NCI-H446 (cell line): ENCODE measurements around the gene FAM170B.

Experiments used
- DNase-seq, 2 experiments: peaks; one replicate each; lab custom pipeline; 2025; lab: John Stamatoyannopoulos, UW

Gene FAM170B

DNA sequence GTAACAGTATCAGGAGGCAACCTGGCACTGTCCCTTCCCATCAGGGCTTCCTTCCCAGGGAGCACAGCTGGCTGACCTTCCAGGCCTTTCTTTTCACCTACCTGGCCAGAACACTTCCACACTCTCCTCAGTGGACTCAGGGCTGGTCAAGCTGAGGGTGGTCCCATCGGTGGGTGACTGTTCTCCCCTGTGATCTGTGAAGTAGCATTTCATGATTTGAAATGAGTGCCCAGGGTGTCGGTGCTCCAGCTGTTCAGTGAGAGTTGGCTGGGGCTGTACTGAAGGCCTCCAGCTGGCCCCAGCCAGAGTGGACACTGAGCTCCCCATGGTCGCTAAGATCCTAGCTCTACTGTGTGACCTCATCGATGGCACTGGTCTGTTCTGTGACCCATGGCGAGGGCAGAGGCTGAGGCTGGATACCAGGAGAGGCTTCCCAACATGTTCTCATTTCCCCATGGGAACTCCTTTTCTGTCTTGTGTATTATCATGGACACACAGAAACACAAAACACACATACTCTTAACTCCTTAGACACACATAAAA lies at the start of gene FAM170B:
Gene FAM170B (minus strand): TSS at position 316 of the 543 bp plus-strand sequence. CDS start 103 bp downstream, at position 213.
- DNase-seq, result no peak

DNA sequence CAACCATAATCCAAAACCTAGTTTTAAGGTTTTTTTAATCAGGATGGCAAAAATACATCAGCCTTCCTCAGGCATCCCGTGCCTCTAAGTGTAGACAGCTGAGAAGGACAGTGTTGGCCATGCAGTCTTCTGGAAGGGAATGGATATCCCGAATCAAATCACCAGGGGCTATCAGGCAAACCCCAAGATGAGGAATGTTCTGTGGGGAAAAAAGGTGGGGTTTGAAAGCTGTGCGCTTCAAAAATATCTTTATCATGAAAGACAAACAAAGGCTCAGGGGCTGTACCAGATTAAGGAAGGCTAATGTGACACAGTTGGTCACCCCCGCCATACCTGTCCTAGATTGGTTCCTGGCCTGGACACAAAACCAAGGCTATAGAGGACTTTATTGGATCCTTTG lies 49.0 kb upstream of the FAM170B start:
- no peak for DNase-seq

DNA sequence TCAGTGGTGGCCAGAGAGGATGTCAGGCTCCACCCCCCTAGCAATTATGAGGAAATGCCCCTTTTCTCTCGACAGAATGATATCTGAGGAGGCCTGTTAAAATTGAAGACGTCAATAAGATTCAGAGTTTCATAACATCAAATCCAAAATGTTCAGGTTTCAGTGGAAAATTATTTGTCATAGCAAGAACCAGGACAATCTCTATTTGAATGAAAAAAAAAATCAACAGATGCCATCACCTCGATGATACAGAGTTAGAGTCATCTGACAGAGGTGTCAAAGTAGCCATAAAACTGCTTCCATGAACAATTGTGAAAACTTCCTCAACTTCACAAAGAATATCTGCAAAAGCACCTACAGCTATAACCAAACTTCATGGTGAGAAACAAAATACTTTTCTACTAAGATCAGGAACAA lies 46.6 kb upstream of the FAM170B start:
- DNase-seq, result no peak

DNA sequence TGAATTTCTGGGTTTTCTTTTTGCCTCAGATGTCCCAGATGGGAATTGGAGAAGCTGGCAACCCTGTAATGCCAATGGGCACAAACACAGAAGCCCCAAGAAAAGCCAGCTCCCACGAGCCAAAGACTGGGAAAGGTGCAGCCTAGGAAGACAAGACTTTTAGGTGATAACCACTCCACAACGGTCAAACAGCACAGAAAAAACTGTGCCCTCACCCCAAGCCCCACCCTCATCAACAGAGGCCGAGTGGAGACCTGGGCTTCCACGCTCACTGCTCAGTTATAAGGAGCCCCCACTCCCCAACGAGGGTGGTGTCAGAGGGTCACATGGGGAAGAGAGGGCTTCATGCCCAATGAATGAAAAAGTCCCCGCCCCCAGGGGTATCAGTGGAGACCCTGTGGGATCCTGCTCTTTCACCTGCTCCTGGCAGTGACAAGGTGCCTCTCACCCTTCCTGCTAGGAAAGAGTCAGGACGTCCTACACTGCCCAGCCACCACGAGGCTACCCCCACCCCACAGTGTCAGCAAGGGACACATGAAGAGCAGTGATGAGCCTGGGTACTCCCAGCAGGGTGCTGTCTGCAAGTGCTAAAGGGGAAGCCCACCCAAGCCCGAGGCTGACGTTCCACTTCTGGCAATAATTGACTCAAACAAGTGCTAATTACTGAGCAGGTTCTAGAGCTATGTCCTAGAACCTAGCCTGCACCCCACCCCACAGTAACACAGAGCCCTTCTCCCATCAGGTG lies 46.0 kb upstream of the FAM170B start:
- no peak for DNase-seq

DNA sequence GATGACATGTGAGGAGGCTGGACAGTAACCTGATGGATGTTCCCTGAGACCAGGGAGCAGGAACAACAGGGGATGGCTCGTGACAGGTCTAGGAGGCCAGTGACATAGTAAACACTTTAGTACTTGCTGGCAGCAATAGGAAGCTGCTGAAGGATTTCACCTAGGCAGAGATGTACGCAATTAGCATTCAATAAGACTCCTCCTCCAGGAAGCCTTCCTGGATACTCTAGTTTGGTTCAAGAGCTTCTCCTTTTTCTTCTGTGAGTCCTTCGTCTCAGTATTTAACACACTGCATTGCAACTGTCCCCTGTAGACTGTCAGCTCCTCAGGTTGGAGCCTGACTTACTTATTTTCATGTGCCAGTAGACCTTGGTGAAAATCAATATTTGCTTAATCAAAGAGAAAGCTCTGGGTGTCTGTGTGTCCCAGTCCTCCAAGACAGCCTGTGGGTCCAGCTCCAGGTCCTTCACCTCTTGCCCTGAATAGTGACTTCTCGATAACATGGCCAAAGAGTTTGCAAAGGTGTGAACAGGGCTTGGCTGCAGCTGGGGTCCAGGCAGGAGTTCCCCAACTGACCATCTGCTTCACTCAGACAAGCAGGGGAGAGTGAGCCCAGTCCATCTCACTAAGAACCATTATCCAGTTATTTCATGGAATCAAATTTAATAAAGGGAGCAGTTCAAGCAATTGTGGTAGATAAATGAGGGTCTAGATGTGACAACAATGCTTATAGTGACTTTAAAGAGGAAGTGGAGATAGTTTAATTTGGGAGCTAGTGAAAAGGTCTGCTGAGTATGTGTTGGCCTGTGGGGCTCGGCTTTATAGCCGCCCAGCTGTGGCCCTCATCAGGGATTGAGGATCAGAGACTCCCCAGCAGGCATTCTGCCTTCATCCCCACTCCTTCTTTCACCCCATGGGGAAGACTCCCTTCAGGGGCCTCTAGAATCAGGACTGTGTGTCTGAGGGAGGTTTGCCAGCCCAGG lies 45.0 kb upstream of the FAM170B start:
- DNase-seq, result no peak

DNA sequence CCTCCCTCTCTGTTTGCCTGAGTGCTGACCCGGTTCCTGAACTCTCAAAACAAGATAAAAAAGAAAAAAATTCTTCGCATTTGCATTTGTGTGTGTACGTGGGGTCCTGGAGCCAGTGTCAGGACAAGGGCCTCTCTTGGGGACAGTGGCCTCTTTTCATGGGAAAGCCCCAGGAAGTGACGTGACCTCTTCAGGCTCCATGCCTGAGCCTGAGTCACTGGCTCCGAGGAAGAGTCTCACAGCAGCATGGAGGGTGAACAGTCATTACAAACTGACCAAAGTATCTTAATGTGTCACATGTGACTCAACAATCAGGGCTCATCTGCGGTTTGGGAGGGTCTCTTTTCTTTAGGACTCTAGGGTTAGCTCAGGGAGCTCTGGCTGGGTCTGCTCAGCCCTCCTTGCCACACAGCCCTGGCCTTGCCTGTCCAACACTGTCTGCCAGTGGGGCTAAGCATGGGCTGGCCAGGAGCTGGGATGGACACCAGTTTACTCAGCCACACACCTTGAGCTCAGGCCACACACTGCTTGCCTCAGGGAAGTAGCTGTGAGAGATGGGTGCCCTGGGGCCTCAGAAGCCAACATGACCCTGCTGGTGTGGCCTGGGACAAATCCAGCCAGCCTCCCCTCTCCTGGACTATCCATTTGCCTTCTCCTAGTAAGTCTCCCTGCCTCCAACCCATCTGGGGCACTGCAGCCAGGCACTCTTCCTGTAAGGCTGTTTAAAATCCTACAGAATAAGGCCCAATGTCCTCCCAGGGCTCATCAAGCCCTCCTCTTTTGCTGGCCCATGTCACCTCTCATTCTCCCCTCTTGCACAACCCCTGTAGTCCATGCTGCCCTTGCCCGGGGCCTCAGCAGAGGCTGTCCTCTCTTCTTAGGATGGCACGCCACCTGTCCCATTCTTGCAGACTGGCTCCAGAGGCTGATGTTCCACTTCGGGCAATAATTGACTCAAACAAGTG lies 43.9 kb upstream of the FAM170B start:
- no peak for DNase-seq

DNA sequence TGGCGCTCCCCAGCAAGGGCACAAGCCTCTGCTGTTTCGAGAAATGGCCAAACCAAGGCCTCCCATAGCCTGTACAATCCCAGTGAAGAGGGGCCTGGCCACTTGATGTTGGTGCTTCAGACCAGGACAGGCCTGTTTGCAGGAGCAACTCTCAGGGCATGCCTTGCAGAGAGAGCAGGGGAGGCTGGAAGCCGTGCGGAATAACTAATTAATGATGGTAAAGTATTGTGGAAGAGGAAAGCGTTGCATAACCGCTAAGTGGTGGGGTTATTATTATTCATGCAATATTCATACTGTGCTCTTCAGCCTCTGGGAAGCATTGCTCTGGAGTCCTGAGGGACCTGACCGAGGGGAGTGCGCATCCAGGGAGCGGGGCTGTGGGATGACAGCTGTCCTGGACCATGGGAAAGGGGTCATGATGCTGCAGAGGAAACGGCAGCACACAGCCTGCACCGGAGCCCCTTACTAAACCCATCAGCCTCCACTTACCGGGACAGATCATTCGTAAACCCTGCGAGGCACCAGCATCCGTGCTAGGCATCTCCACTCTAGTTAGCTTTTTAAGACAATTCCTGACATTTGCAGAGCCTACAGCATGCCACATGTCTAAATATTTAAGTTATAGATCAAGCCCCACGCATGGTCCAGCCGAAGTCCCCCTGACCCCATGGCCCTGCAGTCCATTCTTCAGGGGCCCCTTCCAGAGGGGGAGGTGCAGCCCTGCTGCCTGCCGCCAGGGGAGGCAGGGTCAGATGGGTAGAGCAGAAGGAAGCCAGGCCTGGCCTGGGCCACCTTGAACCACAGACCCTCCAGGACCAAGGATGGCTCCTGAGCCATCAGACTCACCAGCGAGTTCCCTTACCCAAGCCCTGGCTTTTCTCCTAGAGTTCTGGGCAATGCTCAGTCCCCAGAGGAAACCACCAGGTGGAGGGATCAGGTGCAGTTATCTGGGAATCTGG lies 42.8 kb upstream of the FAM170B start:
- no peak for DNase-seq

DNA sequence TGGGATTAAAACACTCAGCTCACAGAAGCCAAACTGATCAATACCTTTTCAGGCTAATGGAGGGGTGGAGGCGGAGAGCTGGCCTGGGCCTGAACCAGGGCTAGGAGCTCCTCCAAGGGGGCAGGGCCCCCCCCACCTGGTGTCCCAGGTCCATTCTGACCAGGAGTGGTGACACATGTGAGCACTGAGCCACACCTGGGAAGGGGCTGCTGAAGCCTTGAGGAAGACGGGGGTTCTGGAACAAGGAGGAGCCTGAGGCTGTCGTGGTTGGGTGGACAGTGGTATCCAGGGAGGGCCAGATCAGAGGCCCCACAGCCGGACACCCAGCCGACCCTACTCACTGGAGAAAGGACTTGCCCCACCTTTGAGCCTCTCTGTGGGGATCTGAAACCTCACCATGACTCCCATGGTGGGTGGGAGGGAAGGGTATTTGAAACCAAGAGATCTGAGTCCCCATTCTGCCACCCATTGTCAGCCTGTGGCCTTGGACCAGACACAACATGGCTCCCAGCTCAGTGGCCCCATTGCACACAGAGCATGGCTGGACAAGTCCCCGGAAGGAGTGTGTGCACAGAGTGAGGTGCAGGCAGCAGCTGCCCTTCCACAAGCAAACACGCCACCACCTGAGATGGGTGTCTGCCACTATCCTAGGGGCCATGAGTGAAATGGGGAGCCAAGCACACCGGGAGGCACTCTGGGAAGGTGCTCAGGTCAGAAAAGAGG lies 41.9 kb upstream of the FAM170B start:
- no peak for DNase-seq

DNA sequence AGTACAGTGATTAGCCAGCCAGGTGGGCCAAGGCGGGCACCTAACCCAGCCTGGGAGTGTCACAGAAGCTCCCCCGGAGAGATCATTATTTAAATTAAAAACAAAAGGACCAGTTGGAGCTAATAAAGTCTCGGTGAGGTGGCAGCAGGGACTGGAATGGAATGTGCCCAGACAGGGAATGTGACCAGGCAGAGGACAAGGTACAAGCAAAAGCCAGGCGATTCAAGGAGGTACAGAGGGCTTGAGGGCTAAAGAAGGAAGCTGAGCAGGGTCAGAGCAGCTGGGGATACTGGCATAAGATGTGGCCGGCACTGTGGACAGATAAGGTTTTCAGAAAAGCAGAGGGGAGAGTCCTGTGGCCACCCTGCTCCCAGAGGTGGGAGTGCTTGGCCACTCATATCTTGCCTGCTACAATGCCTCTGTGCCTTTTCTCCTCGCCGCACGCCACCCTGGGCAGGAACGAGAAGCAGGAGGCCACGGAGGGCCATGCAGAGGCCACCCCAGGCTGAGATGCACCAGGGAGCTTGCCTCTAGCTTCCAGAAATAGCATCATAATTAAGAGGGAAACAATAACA lies 41.2 kb upstream of the FAM170B start:
- no peak for DNase-seq

DNA sequence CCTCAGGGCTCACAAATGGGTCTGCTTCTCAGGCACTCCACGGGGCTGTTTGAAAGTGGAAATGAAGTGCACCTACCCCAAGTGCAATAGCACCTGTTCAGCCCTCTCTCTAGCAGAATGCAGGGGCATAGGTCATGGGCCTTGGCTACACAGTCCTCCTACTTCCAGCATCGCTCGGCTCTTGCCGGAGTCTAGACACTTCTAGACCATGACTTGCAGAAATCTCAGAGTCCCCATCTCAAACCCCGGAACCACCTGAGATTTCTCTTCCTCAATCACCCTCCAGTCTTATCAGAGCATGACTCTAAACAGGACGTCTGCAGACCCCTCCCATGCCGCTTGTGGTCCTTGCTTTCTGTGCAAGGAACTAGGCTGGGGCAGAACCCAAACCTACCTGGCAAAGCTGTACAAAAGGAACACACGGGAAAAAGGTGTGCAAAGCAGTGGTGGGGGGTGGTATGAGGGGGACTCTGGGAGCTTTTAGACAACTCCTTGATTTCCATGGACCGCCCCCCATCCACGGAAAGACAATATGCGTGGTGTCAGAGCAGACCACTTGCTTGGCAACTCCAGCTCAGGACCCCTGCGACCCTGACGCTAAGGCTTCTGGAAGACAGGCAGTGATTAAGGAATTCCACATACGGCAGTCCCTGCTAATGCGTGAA lies 40.6 kb upstream of the FAM170B start:
- DNase-seq, result no peak

DNA sequence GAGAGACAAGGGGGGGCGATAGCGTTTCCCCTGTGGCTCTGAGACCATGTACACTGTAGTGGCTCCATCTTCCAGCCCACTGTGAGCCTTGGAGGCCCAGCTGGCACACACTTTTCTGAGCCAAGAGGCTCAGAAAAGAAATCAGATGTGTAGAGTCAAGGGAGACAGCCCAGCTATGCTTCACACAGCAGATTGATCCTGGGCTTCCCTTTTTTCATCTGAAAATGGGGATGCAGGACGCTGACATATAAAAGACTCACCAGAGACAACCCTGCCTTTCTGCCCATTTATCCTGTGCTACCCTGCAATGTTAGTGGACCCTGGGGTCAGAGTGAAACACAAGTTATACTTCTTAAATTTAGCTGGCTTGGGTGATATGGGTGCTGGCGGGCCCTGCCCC lies 40.0 kb upstream of the FAM170B start:
- no peak for DNase-seq

DNA sequence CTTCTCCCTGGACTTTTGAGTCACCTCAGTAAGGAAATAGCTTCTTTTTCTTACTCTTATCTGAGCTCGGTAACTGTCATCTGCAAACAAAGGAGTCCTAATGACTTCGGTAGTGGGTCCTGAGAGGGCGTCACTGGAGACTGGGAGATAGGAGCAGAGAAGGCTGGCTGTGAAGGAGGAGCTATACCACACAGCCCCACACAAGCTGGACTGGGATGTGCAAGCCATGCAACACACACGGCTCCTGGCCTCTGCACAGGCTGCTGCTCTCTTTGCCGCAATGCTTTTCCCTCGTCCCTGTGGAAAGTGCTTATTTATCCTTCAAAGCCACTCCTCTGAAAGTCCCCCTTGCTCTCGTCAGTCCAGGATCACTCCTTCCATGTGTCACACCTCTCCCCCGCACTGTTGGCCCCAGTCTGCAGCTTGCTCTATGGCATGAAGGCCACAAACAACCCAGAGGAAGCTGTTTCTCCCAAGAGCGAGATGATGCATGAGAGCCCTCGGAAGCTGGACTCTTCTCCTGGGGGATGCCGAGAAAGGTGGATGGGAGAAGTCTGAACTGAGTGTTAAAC lies 39.5 kb upstream of the FAM170B start:
- no peak for DNase-seq

DNA sequence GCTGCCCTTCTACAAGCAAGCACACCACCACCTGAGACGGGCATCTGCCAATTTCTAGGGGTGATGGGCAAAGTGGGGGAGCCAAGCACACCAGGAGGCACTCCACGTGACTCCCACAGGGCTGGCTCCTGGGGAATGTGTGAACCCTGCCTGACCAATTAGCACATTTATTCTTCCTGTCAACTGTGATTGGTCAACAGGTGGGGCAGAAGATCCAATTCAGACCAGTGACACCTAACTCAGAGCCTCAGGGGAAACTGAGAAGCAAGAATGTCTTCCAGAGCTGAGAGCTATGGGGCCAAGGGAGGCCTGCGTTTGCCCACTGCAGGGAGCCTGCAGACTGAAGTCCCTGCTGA lies 38.9 kb upstream of the FAM170B start:
- no peak for DNase-seq

DNA sequence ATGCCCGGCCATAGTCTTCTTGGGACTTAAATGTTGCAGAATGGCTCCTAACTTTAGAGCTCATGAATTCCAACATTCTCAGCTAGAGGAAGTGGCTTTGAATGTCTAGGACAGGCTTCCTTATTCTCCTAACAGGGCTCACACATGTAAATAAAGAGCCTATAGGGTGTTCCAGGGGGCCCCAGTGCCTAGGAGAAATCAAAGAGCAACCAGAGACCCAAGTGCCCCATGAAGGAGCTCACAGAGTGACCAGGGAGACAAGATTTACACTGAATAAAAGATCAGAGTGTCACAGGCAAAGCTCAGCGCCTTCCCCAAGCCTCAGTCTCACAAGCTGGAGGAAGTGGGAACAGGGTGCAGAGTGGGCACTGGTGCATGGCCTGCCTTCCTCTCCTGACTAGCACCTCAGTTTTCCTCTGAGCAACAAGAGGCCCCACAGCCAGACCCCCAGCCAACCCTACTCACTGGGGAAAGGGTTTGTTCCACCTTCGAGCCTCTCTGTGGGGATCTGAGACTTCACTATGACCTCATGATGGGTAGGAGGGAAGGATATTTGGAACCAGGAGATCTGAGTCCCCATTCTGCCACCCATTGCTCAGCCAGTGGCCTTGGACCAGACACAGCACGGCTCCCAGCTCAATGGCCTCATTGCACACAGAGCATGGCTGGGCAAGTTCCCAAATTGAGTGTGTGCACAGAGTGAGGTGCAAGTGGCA lies 38.4 kb upstream of the FAM170B start:
- no peak for DNase-seq

DNA sequence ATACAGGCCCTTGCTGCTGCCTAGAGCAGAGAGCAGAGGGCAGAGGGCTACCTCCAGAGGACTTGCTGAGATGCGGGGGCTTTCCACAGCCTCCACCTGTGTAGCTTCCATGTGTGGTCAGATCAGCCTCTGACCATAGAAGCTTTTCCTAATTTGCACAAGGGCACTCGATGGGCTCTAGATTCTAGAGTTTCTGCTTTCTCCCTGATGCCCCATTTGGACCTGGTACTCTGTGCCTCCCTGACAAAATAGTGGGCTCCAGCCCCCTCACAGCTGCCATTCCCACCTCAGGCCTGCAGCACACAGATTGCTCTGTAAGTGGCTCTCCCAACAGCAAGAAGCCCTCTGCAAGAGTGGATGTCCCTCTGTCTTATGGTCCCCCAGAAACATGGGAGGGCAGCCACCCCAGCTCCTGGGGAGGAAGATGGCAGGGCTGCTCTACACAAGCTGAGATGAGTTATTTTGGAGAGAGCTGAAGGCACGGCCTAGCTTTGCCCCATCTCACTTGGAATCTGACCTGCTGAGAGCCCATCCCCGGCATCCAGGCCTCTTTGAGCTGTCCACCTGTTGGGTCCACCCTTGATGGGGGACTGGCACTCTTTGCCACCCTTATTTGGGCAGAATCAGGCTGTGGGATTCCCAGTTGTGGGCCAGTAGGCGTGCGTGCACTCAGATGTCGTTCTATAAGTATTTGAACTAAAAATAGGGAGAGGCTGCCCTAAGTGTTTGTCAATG lies 37.7 kb upstream of the FAM170B start:
- no peak for DNase-seq

DNA sequence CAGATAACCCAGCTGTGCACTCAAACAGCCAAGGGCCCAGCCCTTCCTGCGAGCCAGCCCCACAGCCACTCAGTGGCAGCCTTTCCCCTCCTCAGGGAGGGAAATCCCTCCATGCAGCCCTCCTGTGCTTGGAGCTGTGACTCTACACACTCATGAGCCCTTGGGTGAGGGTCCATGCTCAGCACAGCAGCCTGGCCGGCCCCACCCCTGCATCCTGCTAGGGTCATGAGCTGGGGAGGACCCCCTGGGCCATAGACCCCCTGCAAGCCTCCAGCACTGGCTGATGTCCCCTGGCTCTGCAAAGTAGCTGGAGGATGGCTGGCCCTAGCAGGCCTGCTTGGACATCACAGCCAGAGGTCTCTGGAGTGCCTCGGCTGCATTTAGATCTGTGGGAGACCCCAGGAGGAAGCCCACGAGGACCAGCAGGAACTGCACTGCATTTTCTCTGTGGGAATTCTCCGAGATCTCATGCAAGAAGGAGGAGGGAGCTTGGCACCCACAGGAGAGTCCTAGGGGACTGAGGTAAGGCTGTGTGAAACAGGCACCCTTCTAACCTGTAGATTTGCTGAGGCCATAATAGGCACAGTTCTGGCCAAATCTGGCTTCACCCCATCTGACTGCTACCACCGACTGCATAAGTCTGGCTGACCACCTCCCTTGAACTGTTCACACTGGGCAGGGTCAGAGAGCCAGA lies 37.0 kb upstream of the FAM170B start:
- DNase-seq, result no peak

DNA sequence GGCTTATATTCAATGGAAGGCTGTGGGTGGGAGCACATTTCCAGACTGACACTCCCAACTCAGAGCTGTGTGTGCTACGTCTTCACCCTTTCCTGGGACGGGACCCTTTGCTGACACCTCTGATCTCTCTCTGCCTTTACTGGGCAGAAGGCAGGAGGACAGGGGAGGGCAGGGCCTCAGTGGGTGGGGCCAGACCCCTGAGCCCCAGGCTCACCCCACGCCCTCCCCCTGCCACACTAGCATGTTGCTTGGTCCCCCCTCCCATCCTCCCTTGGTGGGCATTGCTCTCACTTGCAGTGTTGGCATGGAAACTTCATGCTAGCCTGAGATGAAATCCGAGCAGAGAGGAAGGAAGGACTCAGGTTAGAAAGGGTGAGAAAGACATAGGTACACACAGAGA lies 36.0 kb upstream of the FAM170B start:
- DNase-seq, result no peak
